Activated naive CD4-positive, alpha-beta T cell treated with anti-CD3 and anti-CD28 coated beads for 36 hours (primary cell): ENCODE results near the gene TTN. TPM values are rescaled to one million over a fixed set of nuclear protein-coding genes. Genes with fewer than 3 reads are reported as not detected.

ENCODE experiments used
- CTCF ChIA-PET: fragments of 350-600 bp; sonication (Branson Sonifier 250); formaldehyde crosslinking; loops from one replicate; lab custom pipeline; 2021; ENCODE audit warnings: antibody characterized with exemption; lab: Charles Lee
- DNase-seq: peaks from one replicate; pipeline ENCODE4 v3.0.0-alpha.2; 2020
- H3K27ac Mint-ChIP-seq: one replicate; pipeline ENCODE4 v1.8.0; 2021; ENCODE audit warnings: mild to moderate bottlenecking, mixed read lengths
- H3K27me3 Mint-ChIP-seq: one replicate; pipeline ENCODE4 v1.8.0; 2021; ENCODE audit warnings: low read depth, mixed read lengths
- H3K36me3 Mint-ChIP-seq: one replicate; pipeline ENCODE4 v1.8.0; 2021; ENCODE audit warnings: low read depth, mixed read lengths
- H3K4me1 Mint-ChIP-seq: one replicate; pipeline ENCODE4 v1.8.0; 2021; ENCODE audit warnings: low read depth, mixed read lengths
- H3K4me3 Mint-ChIP-seq: one replicate; pipeline ENCODE4 v1.8.0; 2021; ENCODE audit warnings: mild to moderate bottlenecking, moderate library complexity, mixed read lengths
- H3K9me3 Mint-ChIP-seq: one replicate; pipeline ENCODE4 v1.8.0; 2021; ENCODE audit warnings: mixed read lengths
- intact Hi-C: fragments of 100-400 bp; cut with micrococcal nuclease; formaldehyde crosslinking; loops from one replicate; pipeline ENCODE4 v1.15.1; 2023
- total RNA-seq, 2 experiments: library from RNA; stranded (reverse); gene quantifications; one replicate each; pipeline ENCODE4 v1.2.3, GENCODE V29; 2021

TTN gene
- total RNA-seq, 2 experiments from 2014 or later, result 0.91 TPM

- CTCF ChIA-PET, result no interaction called here
- Mint-ChIP-seq H3K4me3 (no peak overlapping the region), H3K9me3 (no peaks in the 10 kb centered on the region), H3K27ac (no peak overlapping the region), H3K4me1 (no peaks in the 10 kb centered on the region), H3K36me3 (peaks cover 16% of the 10 kb centered on the region), H3K27me3 (no peaks in the 10 kb centered on the region)
- no peak for DNase-seq
- intact Hi-C loops, result no loop called here
Observed at GRCh38 chr2:178632729-178633128, 174.5 kb downstream of the TTN start.

- no peak overlapping the region for H3K4me3 Mint-ChIP-seq
- DNase-seq, result no peak
- CTCF ChIA-PET, result no interaction called here
- H3K27me3 Mint-ChIP-seq, result no peaks in the 10 kb centered on the region
- no peaks in the 10 kb centered on the region for H3K4me1 Mint-ChIP-seq
- no peaks in the 10 kb centered on the region for H3K9me3 Mint-ChIP-seq
- intact Hi-C loops, result no loop called here
- H3K36me3 Mint-ChIP-seq, result peaks cover 16% of the 10 kb centered on the region
- H3K27ac Mint-ChIP-seq, result no peak overlapping the region
Observed at GRCh38 chr2:178630581-178630980, 176.6 kb downstream of the TTN start.

GRCh38 chr2:178629463-178629862 is 177.8 kb downstream of the TTN start:
- no peaks in the 10 kb centered on the region for H3K4me1 Mint-ChIP-seq
- peaks cover 16% of the 10 kb centered on the region for H3K36me3 Mint-ChIP-seq
- intact Hi-C loops, result no loop called here
- H3K27ac Mint-ChIP-seq, result no peak overlapping the region
- H3K9me3 Mint-ChIP-seq, result no peaks in the 10 kb centered on the region
- H3K4me3 Mint-ChIP-seq, result no peak overlapping the region
- no peaks in the 10 kb centered on the region for H3K27me3 Mint-ChIP-seq
- DNase-seq, result no peak
- CTCF ChIA-PET, result no interaction called here

- CTCF ChIA-PET, result no interaction called here
Observed at GRCh38 chr2:178628605-178629004, 178.6 kb downstream of the TTN start.

GRCh38 chr2:178627401-178627800 is 179.8 kb downstream of the TTN start:
- CTCF ChIA-PET, result no interaction called here
- Mint-ChIP-seq H3K27me3 (no peaks in the 10 kb centered on the region), H3K9me3 (no peaks in the 10 kb centered on the region), H3K4me1 (no peaks in the 10 kb centered on the region), H3K36me3 (peaks cover 16% of the 10 kb centered on the region), H3K4me3 (no peak overlapping the region), H3K27ac (no peak overlapping the region)
- intact Hi-C loops, result no loop called here
- DNase-seq, result no peak

More at GRCh38 chr2:178628605-178629004, 178.6 kb downstream of the TTN start:
- Mint-ChIP-seq H3K27ac (no peak overlapping the region), H3K4me3 (no peak overlapping the region), H3K4me1 (no peaks in the 10 kb centered on the region), H3K36me3 (peaks cover 16% of the 10 kb centered on the region), H3K9me3 (no peaks in the 10 kb centered on the region), H3K27me3 (no peaks in the 10 kb centered on the region)
- DNase-seq, result no peak
- intact Hi-C loops, result no loop called here

GRCh38 chr2:178615969-178616368 is 191.3 kb downstream of the TTN start:
- intact Hi-C loops, result no loop called here
- Mint-ChIP-seq H3K36me3 (peaks cover 34% of the 10 kb centered on the region), H3K27ac (no peak overlapping the region), H3K9me3 (no peaks in the 10 kb centered on the region), H3K27me3 (no peaks in the 10 kb centered on the region), H3K4me1 (no peaks in the 10 kb centered on the region), H3K4me3 (no peak overlapping the region)
- DNase-seq, result no peak
- CTCF ChIA-PET, result no interaction called here

- peaks cover 2% of the 10 kb centered on the region for H3K4me1 Mint-ChIP-seq
- peaks cover 40% of the 10 kb centered on the region for H3K36me3 Mint-ChIP-seq
- no peaks in the 10 kb centered on the region for H3K9me3 Mint-ChIP-seq
- H3K4me3 Mint-ChIP-seq, result no peak overlapping the region
- CTCF ChIA-PET, result no interaction called here
- no peak for DNase-seq
- H3K27me3 Mint-ChIP-seq, result no peaks in the 10 kb centered on the region
- no peak overlapping the region for H3K27ac Mint-ChIP-seq
- intact Hi-C loops, result loop anchor here (2.0 kb wide), 1 partner anchor 124 kb away; the partner anchor contains the start of gene FKBP7
Observed at GRCh38 chr2:178602901-178603300, 204.3 kb downstream of the TTN start.

GRCh38 chr2:178592655-178593054 is 214.6 kb downstream of the TTN start:
- intact Hi-C loops, result no loop called here
- no peak for DNase-seq
- H3K4me1 Mint-ChIP-seq, result no peaks in the 10 kb centered on the region
- no peaks in the 10 kb centered on the region for H3K27me3 Mint-ChIP-seq
- peaks cover 50% of the 10 kb centered on the region for H3K36me3 Mint-ChIP-seq
- no peak overlapping the region for H3K27ac Mint-ChIP-seq
- H3K4me3 Mint-ChIP-seq, result no peak overlapping the region
- H3K9me3 Mint-ChIP-seq, result no peaks in the 10 kb centered on the region
- CTCF ChIA-PET, result no interaction called here

GRCh38 chr2:178589335-178589734 is 217.9 kb downstream of the TTN start:
- CTCF ChIA-PET, result no interaction called here
- DNase-seq, result no peak
- no peak overlapping the region for H3K27ac Mint-ChIP-seq
- H3K27me3 Mint-ChIP-seq, result no peaks in the 10 kb centered on the region
- H3K36me3 Mint-ChIP-seq, result peaks cover 57% of the 10 kb centered on the region
- no peaks in the 10 kb centered on the region for H3K4me1 Mint-ChIP-seq
- H3K4me3 Mint-ChIP-seq, result no peak overlapping the region
- intact Hi-C loops, result no loop called here
- no peaks in the 10 kb centered on the region for H3K9me3 Mint-ChIP-seq

- no peak overlapping the region for H3K4me3 Mint-ChIP-seq
- H3K4me1 Mint-ChIP-seq, result no peaks in the 10 kb centered on the region
- CTCF ChIA-PET, result no interaction called here
- no peak overlapping the region for H3K27ac Mint-ChIP-seq
- peaks cover 62% of the 10 kb centered on the region for H3K36me3 Mint-ChIP-seq
- H3K9me3 Mint-ChIP-seq, result no peaks in the 10 kb centered on the region
- intact Hi-C loops, result no loop called here
- DNase-seq, result no peak
- no peaks in the 10 kb centered on the region for H3K27me3 Mint-ChIP-seq
Observed at GRCh38 chr2:178584666-178585065, 222.6 kb downstream of the TTN start.

GRCh38 chr2:178579006-178579405 is 228.2 kb downstream of the TTN start:
- Mint-ChIP-seq H3K9me3 (peaks cover 3% of the 10 kb centered on the region), H3K27ac (no peak overlapping the region), H3K36me3 (peaks cover 76% of the 10 kb centered on the region), H3K4me3 (no peak overlapping the region), H3K4me1 (no peaks in the 10 kb centered on the region), H3K27me3 (no peaks in the 10 kb centered on the region)
- intact Hi-C loops, result no loop called here
- CTCF ChIA-PET, result no interaction called here
- DNase-seq, result no peak

- H3K27me3 Mint-ChIP-seq, result no peaks in the 10 kb centered on the region
- H3K27ac Mint-ChIP-seq, result no peak overlapping the region
- H3K9me3 Mint-ChIP-seq, result peaks cover 15% of the 10 kb centered on the region
Observed at GRCh38 chr2:178574789-178575188, 232.4 kb downstream of the TTN start.

GRCh38 chr2:178568227-178568626 is 239.0 kb downstream of the TTN start:
- Mint-ChIP-seq H3K36me3 (peaks cover 94% of the 10 kb centered on the region), H3K4me3 (no peak overlapping the region), H3K4me1 (no peaks in the 10 kb centered on the region), H3K27ac (no peak overlapping the region), H3K27me3 (no peaks in the 10 kb centered on the region), H3K9me3 (peaks cover 55% of the 10 kb centered on the region)
- no peak for DNase-seq
- CTCF ChIA-PET, result no interaction called here
- intact Hi-C loops, result no loop called here

More at GRCh38 chr2:178574789-178575188, 232.4 kb downstream of the TTN start:
- Mint-ChIP-seq H3K4me3 (no peak overlapping the region), H3K4me1 (no peaks in the 10 kb centered on the region), H3K36me3 (peaks cover 89% of the 10 kb centered on the region)
- CTCF ChIA-PET, result no interaction called here
- intact Hi-C loops, result no loop called here
- DNase-seq, result no peak
